ENCODE data around the gene AGBL4.

Gene AGBL4

DNA sequence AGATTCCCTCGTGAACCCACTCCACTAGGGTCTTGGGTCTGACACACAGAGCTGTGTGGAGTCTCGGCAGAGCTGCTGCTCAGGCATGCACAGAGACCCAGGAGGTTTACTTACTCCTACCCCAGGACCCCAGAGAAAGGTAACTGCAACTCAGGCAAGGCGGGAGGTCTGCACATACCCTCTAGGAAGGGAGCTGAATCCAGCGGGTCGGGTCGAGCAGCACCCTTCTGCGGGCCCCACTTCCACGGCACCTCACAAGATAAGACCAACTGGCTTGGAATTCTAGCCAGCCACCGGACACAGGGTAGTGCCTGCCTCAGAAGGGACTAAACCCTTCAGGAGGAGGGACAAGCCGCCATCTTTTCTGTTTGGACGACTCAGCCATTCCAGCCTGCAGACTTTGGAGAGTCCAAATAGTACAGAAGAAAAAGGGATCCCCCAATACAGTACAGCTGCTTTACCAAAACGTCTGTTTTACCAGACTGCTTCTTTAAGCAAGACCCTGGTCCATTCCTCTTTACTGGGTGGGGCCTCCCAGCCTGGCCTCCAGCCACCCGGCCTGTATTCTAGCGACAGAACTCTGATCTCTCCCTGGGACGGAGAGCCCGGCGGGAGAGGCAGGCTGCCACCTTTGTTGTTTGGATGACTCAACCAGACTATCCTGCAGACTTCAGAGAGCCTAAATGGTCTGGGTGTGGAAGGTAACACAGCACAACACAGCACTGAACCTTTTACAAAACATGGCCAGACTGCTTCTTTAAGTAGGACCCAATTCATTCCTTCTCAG, 692.5 kb downstream of the AGBL4 start:
- TF ChIP-seq FOXM1 (IDR thresholded peaks at IDR 0.05; ENCODE audit: borderline replicate concordance, low read depth) = no peak
- no peak for TF ChIP-seq CEBPB (IDR thresholded peaks at IDR 0.05)
- no peak for TF ChIP-seq EGR1 (IDR thresholded peaks at IDR 0.05)
- TF ChIP-seq YY1 (IDR thresholded peaks at IDR 0.05; ENCODE audit: low read depth) = no peak
- TF ChIP-seq TCF12 (IDR thresholded peaks at IDR 0.05; ENCODE audit: low read depth) = no peak
- TF ChIP-seq, protein P1, sequence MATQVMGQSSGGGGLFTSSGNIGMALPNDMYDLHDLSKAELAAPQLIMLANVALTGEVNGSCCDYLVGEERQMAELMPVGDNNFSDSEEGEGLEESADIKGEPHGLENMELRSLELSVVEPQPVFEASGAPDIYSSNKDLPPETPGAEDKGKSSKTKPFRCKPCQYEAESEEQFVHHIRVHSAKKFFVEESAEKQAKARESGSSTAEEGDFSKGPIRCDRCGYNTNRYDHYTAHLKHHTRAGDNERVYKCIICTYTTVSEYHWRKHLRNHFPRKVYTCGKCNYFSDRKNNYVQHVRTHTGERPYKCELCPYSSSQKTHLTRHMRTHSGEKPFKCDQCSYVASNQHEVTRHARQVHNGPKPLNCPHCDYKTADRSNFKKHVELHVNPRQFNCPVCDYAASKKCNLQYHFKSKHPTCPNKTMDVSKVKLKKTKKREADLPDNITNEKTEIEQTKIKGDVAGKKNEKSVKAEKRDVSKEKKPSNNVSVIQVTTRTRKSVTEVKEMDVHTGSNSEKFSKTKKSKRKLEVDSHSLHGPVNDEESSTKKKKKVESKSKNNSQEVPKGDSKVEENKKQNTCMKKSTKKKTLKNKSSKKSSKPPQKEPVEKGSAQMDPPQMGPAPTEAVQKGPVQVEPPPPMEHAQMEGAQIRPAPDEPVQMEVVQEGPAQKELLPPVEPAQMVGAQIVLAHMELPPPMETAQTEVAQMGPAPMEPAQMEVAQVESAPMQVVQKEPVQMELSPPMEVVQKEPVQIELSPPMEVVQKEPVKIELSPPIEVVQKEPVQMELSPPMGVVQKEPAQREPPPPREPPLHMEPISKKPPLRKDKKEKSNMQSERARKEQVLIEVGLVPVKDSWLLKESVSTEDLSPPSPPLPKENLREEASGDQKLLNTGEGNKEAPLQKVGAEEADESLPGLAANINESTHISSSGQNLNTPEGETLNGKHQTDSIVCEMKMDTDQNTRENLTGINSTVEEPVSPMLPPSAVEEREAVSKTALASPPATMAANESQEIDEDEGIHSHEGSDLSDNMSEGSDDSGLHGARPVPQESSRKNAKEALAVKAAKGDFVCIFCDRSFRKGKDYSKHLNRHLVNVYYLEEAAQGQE (IDR thresholded peaks at IDR 0.05; ENCODE audit: low read depth) = no peak
- TF ChIP-seq NFIC (IDR thresholded peaks at IDR 0.05) = no peak
- TF ChIP-seq, protein P2, sequence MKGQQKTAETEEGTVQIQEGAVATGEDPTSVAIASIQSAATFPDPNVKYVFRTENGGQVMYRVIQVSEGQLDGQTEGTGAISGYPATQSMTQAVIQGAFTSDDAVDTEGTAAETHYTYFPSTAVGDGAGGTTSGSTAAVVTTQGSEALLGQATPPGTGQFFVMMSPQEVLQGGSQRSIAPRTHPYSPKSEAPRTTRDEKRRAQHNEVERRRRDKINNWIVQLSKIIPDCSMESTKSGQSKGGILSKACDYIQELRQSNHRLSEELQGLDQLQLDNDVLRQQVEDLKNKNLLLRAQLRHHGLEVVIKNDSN (IDR thresholded peaks at IDR 0.05) = no peak
- TF ChIP-seq ZBTB7A (IDR thresholded peaks at IDR 0.05; ENCODE audit: low read depth) = no peak
- no peak for TF ChIP-seq CREB1 (IDR thresholded peaks at IDR 0.05; ENCODE audit: low read depth)

DNA sequence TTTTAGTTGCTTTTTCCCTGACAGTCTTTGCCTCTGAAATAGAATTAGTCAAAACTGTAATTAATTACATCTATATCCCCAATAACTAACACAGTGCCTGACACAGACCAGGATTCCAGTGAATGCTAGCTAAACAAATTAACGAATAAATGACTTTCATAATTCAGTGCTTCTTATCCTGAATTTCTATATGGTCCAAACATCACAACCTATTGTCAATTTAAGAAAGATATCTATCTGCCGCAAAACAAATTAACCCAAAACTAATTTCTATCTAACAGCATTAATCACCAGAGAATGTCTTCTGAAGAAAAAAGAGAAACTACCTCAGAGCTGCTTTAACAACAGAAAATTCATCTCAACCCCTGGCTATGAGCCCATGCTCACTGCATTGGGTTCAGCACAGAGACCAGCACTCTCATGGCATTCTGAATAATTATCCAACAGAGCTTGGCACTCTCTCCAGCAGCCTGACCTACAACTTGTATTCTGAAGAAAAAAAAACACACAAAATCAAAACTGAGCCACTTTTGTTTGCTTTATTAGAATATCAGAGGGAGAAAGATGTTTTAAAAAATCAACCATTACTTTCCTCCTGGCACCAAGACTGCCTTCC, 699.7 kb downstream of the AGBL4 start:
- TF ChIP-seq EGR1 (IDR thresholded peaks at IDR 0.05) (no peak), YY1 (IDR thresholded peaks at IDR 0.05; ENCODE audit: low read depth) (no peak)
- TF ChIP-seq, protein P2 (IDR thresholded peaks at IDR 0.05) = no peak

DNA sequence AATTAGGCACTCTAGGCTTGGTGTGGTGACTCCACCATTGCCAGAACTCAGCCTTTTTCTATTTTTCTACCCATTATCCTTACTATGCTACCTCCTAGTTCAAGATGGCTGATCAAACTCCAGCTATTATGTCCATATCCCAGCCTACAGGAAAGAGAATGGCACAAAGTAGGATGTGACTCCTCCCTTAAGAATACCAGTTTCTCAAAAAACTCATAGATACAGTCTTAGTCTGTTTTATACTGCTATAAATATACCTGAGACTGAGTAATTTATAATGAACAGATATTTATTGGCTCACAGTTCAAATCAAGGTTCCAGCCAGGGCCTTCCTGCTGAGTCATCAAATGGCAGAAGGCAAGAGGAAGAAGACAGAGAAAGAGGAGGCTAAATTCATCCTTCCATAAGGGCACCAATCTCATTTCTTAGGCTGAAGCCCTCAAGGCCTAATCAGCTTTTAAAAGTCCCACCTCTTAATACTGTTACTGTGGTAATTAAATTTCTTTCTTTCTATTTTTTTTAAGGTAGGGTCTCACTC, 704.3 kb downstream of the AGBL4 start:
- TF ChIP-seq TEAD4 (IDR thresholded peaks at IDR 0.05) (no peak), YY1 (IDR thresholded peaks at IDR 0.05; ENCODE audit: low read depth) (no peak), NFIC (IDR thresholded peaks at IDR 0.05) (no peak), EP300 (IDR thresholded peaks at IDR 0.05; ENCODE audit: borderline replicate concordance) (no peak), FOXM1 (IDR thresholded peaks at IDR 0.05; ENCODE audit: borderline replicate concordance, low read depth) (no peak), RAD21 (IDR thresholded peaks at IDR 0.05; ENCODE audit: low read depth) (no peak)
- TF ChIP-seq, protein P3, sequence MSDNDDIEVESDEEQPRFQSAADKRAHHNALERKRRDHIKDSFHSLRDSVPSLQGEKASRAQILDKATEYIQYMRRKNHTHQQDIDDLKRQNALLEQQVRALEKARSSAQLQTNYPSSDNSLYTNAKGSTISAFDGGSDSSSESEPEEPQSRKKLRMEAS (IDR thresholded peaks at IDR 0.05) = no peak
- TF ChIP-seq, protein P2 (IDR thresholded peaks at IDR 0.05) = no peak

DNA sequence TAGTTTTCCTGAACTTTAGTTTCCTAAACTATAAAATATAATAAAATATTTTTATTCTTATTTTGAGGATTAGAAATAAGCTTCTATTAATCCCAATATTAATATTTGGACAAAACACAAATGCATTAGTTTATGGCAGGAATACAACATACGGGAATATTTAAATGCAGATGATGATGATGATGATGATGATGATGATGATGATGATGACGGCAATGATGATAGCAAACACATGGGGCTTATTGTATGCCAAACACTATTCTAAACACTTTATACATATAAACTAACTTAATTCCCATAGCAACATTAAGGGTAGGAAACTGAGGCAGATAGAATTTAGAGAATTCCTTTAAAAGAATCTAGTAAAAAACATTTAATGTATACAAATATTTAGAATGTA, 705.5 kb downstream of the AGBL4 start:
- TF ChIP-seq EGR1 (IDR thresholded peaks at IDR 0.05) = no peak
- TF ChIP-seq FOXM1 (IDR thresholded peaks at IDR 0.05; ENCODE audit: borderline replicate concordance, low read depth) = no peak
- TF ChIP-seq RAD21 (IDR thresholded peaks at IDR 0.05; ENCODE audit: low read depth) = no peak
- TF ChIP-seq TAF1 (IDR thresholded peaks at IDR 0.05; ENCODE audit: low read depth) = no peak
- no peak for TF ChIP-seq YY1 (IDR thresholded peaks at IDR 0.05; ENCODE audit: low read depth)
- TF ChIP-seq NFIC (IDR thresholded peaks at IDR 0.05) = no peak
- TF ChIP-seq TEAD4 (IDR thresholded peaks at IDR 0.05) = no peak
- TF ChIP-seq, protein P3 (IDR thresholded peaks at IDR 0.05) = no peak
- no peak for TF ChIP-seq CEBPB (IDR thresholded peaks at IDR 0.05)
- TF ChIP-seq, protein P1 (IDR thresholded peaks at IDR 0.05; ENCODE audit: low read depth) = no peak
- no peak for TF ChIP-seq ZBTB7A (IDR thresholded peaks at IDR 0.05; ENCODE audit: low read depth)
- TF ChIP-seq TCF12 (IDR thresholded peaks at IDR 0.05; ENCODE audit: low read depth) = no peak
- TF ChIP-seq, protein P2 (IDR thresholded peaks at IDR 0.05) = no peak
- no peak for TF ChIP-seq CREB1 (IDR thresholded peaks at IDR 0.05; ENCODE audit: low read depth)
- no peak for TF ChIP-seq EP300 (IDR thresholded peaks at IDR 0.05; ENCODE audit: borderline replicate concordance)

DNA sequence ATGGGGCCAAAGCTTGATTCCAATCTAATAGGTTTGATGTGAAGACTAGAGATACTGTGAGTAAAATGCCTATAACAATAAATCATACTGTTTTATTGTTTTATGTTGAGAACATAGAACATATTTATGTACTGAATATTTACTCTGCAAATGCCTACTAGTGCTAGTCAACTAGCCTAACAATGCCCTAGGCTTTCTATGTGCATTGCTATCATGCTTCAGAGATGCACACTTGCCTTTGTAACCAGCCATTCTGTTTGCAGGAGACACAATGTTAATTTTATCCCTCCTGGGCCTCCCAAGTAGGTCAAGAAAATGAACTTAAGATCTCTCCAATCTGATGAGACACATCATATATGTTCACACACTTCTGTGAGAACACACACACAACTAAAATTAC, 716.3 kb downstream of the AGBL4 start:
- TF ChIP-seq TCF12 (IDR thresholded peaks at IDR 0.05; ENCODE audit: low read depth) = no peak
- no peak for TF ChIP-seq CEBPB (IDR thresholded peaks at IDR 0.05)
- TF ChIP-seq, protein P2 (IDR thresholded peaks at IDR 0.05) = no peak
- no peak for TF ChIP-seq ZBTB7A (IDR thresholded peaks at IDR 0.05; ENCODE audit: low read depth)
- no peak for TF ChIP-seq TEAD4 (IDR thresholded peaks at IDR 0.05)
- TF ChIP-seq EGR1 (IDR thresholded peaks at IDR 0.05) = no peak
- no peak for TF ChIP-seq RAD21 (IDR thresholded peaks at IDR 0.05; ENCODE audit: low read depth)
- TF ChIP-seq, protein P1 (IDR thresholded peaks at IDR 0.05; ENCODE audit: low read depth) = no peak
- no peak for TF ChIP-seq FOXM1 (IDR thresholded peaks at IDR 0.05; ENCODE audit: borderline replicate concordance, low read depth)
- TF ChIP-seq TAF1 (IDR thresholded peaks at IDR 0.05; ENCODE audit: low read depth) = no peak

Measured in Ishikawa (cell line).